Calu3 (cell line): ENCODE data around the gene SPI1. TPM values are rescaled to one million over a fixed set of nuclear protein-coding genes. Genes with fewer than 3 reads are reported as not detected.
A peak's percentile ranks its signal among the peaks of the same experiment; 100 is the strongest.

Experiments used
- BruUV-seq: library from RNA; stranded (reverse); fragments of 400-500 nt; replicated peaks from 2 replicates; lab custom pipeline; 2021; lab: Mats Ljungman, UMichigan
- CTCF ChIA-PET: fragments of 300-600 bp; sonication (Branson Sonifier 250); formaldehyde crosslinking; loops from one replicate; lab custom pipeline; 2022; ENCODE audit warnings: antibody characterized with exemption; lab: Charles Lee
- DNase-seq: peaks from one replicate; pipeline ENCODE4 v3.0.0; 2022
- H3K27ac Mint-ChIP-seq: one replicate; pipeline ENCODE4 v1.8.0; 2022; ENCODE audit warnings: mixed read lengths; ENCODE audit not compliant: unreplicated experiment
- H3K27me3 Mint-ChIP-seq: one replicate; pipeline ENCODE4 v1.8.0; 2022; ENCODE audit warnings: mixed read lengths; ENCODE audit not compliant: unreplicated experiment
- H3K36me3 Mint-ChIP-seq: one replicate; pipeline ENCODE4 v1.8.0; 2022; ENCODE audit warnings: mild to moderate bottlenecking, moderate library complexity, mixed read lengths; ENCODE audit not compliant: insufficient read depth, unreplicated experiment
- H3K4me1 Mint-ChIP-seq: one replicate; pipeline ENCODE4 v1.8.0; 2022; ENCODE audit warnings: mild to moderate bottlenecking, low read depth, mixed read lengths; ENCODE audit not compliant: unreplicated experiment
- H3K4me3 Mint-ChIP-seq: one replicate; pipeline ENCODE4 v1.8.0; 2022; ENCODE audit warnings: mild to moderate bottlenecking, low read depth, moderate library complexity, mixed read lengths; ENCODE audit not compliant: unreplicated experiment
- H3K9me3 Mint-ChIP-seq: one replicate; pipeline ENCODE4 v1.8.0; 2022; ENCODE audit warnings: low read depth, mixed read lengths; ENCODE audit not compliant: unreplicated experiment
- intact Hi-C: fragments of 100-400 bp; cut with micrococcal nuclease; formaldehyde crosslinking; loops from one replicate; pipeline ENCODE4 v1.10.0; 2022; ENCODE audit not compliant: unreplicated experiment
- total RNA-seq: library from RNA; stranded (reverse); gene quantifications from 2 replicates; pipeline ENCODE4 v1.2.3, GENCODE V29; 2022
- TF ChIP-seq, protein P1 (sequence below): fragments of 200-600 bp; IDR thresholded peaks from one replicate; pipeline ENCODE4 v1.8.0; 2022; ENCODE audit warnings: antibody characterized with exemption; ENCODE audit not compliant: unreplicated experiment

The SPI1 gene
- total RNA-seq, 1 experiment from 2014 or later: not detected

DNA sequence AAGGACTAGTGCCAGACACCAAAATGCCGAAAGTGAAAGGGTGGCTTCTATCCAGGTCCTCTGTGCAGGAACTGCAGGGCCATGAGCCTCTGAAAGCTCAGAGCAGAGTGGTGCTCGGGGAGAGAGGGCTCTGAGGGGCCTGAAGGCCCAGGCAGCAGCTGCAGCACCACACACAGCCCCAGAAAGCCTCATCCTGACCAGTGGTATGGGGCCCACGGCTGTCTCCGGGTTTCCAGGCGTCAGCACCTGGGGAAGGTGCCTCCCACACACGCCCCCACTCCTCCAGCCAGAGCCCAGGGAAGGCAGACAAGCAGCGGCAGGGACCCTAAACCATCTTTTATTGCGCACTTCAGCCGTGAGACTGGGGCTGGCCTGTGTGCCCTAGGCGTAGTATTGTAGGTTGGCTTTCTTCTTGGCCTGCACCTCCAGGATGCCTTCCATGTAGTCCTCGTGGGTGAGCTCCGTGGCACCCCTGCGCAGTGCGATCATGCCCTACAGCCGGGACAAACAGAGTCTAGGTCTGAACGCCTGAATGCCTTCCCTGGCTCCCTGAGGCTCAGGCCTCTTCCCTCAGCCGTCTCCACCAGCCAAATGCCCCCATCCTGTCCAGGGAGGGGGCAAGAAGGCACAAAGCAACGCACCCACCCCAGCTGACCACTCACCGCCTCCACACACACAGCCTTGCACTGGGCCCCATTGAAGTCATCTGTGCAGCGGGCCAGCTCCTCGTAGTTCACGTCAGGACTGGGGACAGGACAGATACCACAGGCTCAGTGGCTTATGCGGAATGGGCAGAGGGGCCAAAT lies 40.3 kb upstream of the SPI1 start:
- TF ChIP-seq, protein P1, sequence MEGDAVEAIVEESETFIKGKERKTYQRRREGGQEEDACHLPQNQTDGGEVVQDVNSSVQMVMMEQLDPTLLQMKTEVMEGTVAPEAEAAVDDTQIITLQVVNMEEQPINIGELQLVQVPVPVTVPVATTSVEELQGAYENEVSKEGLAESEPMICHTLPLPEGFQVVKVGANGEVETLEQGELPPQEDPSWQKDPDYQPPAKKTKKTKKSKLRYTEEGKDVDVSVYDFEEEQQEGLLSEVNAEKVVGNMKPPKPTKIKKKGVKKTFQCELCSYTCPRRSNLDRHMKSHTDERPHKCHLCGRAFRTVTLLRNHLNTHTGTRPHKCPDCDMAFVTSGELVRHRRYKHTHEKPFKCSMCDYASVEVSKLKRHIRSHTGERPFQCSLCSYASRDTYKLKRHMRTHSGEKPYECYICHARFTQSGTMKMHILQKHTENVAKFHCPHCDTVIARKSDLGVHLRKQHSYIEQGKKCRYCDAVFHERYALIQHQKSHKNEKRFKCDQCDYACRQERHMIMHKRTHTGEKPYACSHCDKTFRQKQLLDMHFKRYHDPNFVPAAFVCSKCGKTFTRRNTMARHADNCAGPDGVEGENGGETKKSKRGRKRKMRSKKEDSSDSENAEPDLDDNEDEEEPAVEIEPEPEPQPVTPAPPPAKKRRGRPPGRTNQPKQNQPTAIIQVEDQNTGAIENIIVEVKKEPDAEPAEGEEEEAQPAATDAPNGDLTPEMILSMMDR: no peak
- no TSS peak for BruUV-seq

DNA sequence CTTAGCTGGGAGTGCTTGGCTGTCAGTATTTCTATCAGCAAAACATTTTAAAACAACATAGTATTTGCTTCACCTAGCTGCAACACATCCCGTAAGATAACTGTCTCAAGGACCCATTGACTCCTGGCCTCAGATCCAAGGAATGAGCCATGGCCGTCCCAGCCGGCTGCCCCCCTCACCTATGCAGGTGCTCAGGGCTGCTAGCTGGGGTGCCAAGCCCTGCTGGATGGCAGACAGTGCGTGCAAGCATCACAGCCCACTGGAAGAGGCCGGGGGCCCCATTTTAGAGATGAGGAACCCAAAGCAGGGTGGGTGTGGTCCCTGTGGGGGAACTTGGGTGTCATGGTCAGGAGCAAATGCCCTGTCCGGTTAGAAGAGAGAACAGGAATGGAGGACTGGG lies 39.4 kb upstream of the SPI1 start:
- CTCF ChIA-PET: no interaction called here
- no TSS peak for BruUV-seq
- peaks cover 62% of the 10 kb centered on the region for H3K36me3 Mint-ChIP-seq
- H3K27ac Mint-ChIP-seq: peak overlapping the region; percentile 17
- TF ChIP-seq, protein P1: no peak
- no peak overlapping the region for H3K4me3 Mint-ChIP-seq
- no peaks in the 10 kb centered on the region for H3K9me3 Mint-ChIP-seq
- no peak for DNase-seq
- peaks cover 10% of the 10 kb centered on the region for H3K4me1 Mint-ChIP-seq
- no peaks in the 10 kb centered on the region for H3K27me3 Mint-ChIP-seq
- intact Hi-C loops: no loop called here

More for the DNA sequence above, 40.3 kb upstream of the SPI1 start:
- Mint-ChIP-seq H3K36me3 (peaks cover 69% of the 10 kb centered on the region), H3K27ac (no peak overlapping the region), H3K4me1 (peaks cover 8% of the 10 kb centered on the region), H3K27me3 (no peaks in the 10 kb centered on the region), H3K4me3 (no peak overlapping the region), H3K9me3 (no peaks in the 10 kb centered on the region)
- intact Hi-C loops: no loop called here
- CTCF ChIA-PET: no interaction called here
- no peak for DNase-seq

DNA sequence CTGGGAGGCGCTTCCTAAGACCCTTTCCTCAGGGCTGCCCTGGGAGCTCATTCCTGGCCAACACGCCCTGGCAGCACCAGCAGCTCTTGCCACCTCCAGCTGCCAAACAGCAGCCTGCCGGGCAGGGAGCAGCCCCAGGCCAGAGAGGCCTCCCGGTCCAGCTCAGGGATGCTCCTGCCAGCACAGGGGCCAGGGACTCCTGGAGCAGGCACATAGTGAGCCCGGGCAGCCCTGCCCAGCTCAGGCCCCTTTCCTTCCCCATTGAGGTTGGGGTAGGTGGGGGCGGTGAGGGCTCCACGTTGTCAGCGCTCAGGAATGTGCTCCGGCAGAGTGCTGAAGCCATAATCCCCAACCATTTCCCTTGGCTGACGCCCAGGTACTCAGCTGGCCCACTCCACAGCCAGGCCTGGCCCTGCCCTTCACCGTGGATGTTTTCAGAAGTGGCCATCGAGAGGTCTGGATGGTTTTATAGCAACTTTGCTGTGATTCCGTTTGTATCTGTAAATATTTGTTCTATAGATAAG lies 37.7 kb upstream of the SPI1 start:
- H3K27ac Mint-ChIP-seq: no peak overlapping the region
- intact Hi-C loops: no loop called here
- peaks cover 10% of the 10 kb centered on the region for H3K4me1 Mint-ChIP-seq
- CTCF ChIA-PET: interaction anchor here (0.6 to 0.7 kb wide), 2 partner anchors 38 to 593 kb away, joined by 3 read pairs; no protein-coding TSS in a partner anchor
- BruUV-seq: no TSS peak
- H3K9me3 Mint-ChIP-seq: no peaks in the 10 kb centered on the region
- peak; percentile 79 for DNase-seq
- peaks cover 51% of the 10 kb centered on the region for H3K36me3 Mint-ChIP-seq
- no peak overlapping the region for H3K4me3 Mint-ChIP-seq
- TF ChIP-seq, protein P1: no peak
- H3K27me3 Mint-ChIP-seq: no peaks in the 10 kb centered on the region

- no peak overlapping the region for H3K4me3 Mint-ChIP-seq
- no peak for DNase-seq
- H3K9me3 Mint-ChIP-seq: no peaks in the 10 kb centered on the region
- H3K4me1 Mint-ChIP-seq: peaks cover 10% of the 10 kb centered on the region
- CTCF ChIA-PET: interaction anchor here (0.6 to 0.7 kb wide), 2 partner anchors 39 to 592 kb away, joined by 3 read pairs; no protein-coding TSS in a partner anchor
- H3K27ac Mint-ChIP-seq: no peak overlapping the region
- intact Hi-C loops: no loop called here
- H3K27me3 Mint-ChIP-seq: no peaks in the 10 kb centered on the region
- H3K36me3 Mint-ChIP-seq: peaks cover 44% of the 10 kb centered on the region
- BruUV-seq: no TSS peak
- TF ChIP-seq, protein P1: no peak
Observed at GRCh38 chr11:47415091-47415854, 36.9 kb upstream of the SPI1 start.
